Mesenchymal stem cell (in vitro differentiated cells and primary cell): ENCODE measurements around the gene BTBD17.

ENCODE experiments used
- DNase-seq: peaks from one replicate; pipeline ENCODE4 v3.0.0-alpha.2; 2013
- H2AFZ ChIP-seq: one replicate; pipeline ENCODE4 v1.6.1; 2013; ENCODE audit warnings: low read depth, mild to moderate bottlenecking, control low read depth, inconsistent platforms, low read length, moderate library complexity
- H2AK5ac ChIP-seq: 2 replicates; pipeline ENCODE4 v1.6.1; 2013; ENCODE audit warnings: low read length, moderate library complexity, mild to moderate bottlenecking, inconsistent platforms; ENCODE audit not compliant: severe bottlenecking
- H2BK120ac ChIP-seq: one replicate; pipeline ENCODE4 v1.6.1; 2013; ENCODE audit warnings: low read depth, mild to moderate bottlenecking, inconsistent platforms, low read length, moderate library complexity
- H2BK12ac ChIP-seq, 2 experiments: one replicate each; pipeline ENCODE4 v1.6.1; 2013; ENCODE audit warnings: inconsistent platforms in 2 of 2, low read length in 2 of 2, mild to moderate bottlenecking in 2 of 2, moderate library complexity in 2 of 2, control low read depth in 1 of 2
- H2BK15ac ChIP-seq: one replicate; pipeline ENCODE4 v1.6.1; 2013; ENCODE audit warnings: mild to moderate bottlenecking, low read depth, inconsistent platforms; ENCODE audit not compliant: poor library complexity, severe bottlenecking
- H2BK5ac ChIP-seq: 2 replicates; pipeline ENCODE4 v1.6.1; 2013; ENCODE audit warnings: low read depth, mild to moderate bottlenecking, low read length, control low read depth, inconsistent platforms; ENCODE audit not compliant: poor library complexity, severe bottlenecking
- H3K14ac ChIP-seq, 2 experiments: one replicate each; pipeline ENCODE4 v1.6.1; 2013; ENCODE audit warnings: inconsistent platforms in 2 of 2, low read length in 2 of 2, control low read depth in 1 of 2, mild to moderate bottlenecking in 1 of 2, moderate library complexity in 1 of 2
- H3K18ac ChIP-seq, 2 experiments: one replicate each; pipeline ENCODE4 v1.6.1; 2013; ENCODE audit warnings: inconsistent platforms in 2 of 2, low read length in 2 of 2, control low read depth in 1 of 2, low read depth in 1 of 2, mild to moderate bottlenecking in 1 of 2
- H3K23ac ChIP-seq, 2 experiments: one replicate each; pipeline ENCODE4 v1.6.1; 2013; ENCODE audit warnings: inconsistent platforms in 2 of 2, low read length in 2 of 2, mild to moderate bottlenecking in 2 of 2, moderate library complexity in 2 of 2, control low read depth in 1 of 2
- H3K27ac ChIP-seq: 2 replicates; pipeline ENCODE4 v1.5.1; 2013; ENCODE audit warnings: mild to moderate bottlenecking, moderate library complexity, low read length, control low read depth, inconsistent platforms; ENCODE audit not compliant: poor library complexity, severe bottlenecking
- H3K27me3 ChIP-seq, 2 experiments: 2 replicates each; pipeline versions ENCODE4 v1.6.1 to v1.7.0; 2013; ENCODE audit warnings: low read length in 2 of 2, mild to moderate bottlenecking in 2 of 2, moderate library complexity in 2 of 2, control low read depth in 1 of 2, inconsistent platforms in 1 of 2; ENCODE audit not compliant: control insufficient read depth in 1 of 2, insufficient read depth in 1 of 2
- H3K36me3 ChIP-seq, 2 experiments: 2 replicates each; pipeline versions ENCODE4 v1.6.1 to v1.7.0; 2013; ENCODE audit warnings: low read length in 2 of 2, control low read depth in 1 of 2, inconsistent platforms in 1 of 2, low read depth in 1 of 2, mild to moderate bottlenecking in 1 of 2; ENCODE audit not compliant: insufficient read depth in 2 of 2, control insufficient read depth in 1 of 2
- H3K4ac ChIP-seq, 2 experiments: one replicate each; pipeline ENCODE4 v1.6.1; 2013; ENCODE audit warnings: inconsistent platforms in 2 of 2, low read length in 2 of 2, mild to moderate bottlenecking in 2 of 2, moderate library complexity in 2 of 2, control low read depth in 1 of 2, low read depth in 1 of 2
- H3K4me1 ChIP-seq: 2 replicates; pipeline ENCODE4 v1.6.1; 2013; ENCODE audit warnings: low read depth, low read length, control low read depth; ENCODE audit not compliant: control insufficient read depth, insufficient read depth
- H3K4me2 ChIP-seq: 2 replicates; pipeline ENCODE4 v1.6.1; 2013; ENCODE audit warnings: low read length, mild to moderate bottlenecking, inconsistent platforms; ENCODE audit not compliant: poor library complexity, severe bottlenecking
- H3K4me3 ChIP-seq, 2 experiments: 2 replicates each; pipeline versions ENCODE4 v1.5.1 to v1.7.0; 2013; ENCODE audit warnings: low read length in 2 of 2, mild to moderate bottlenecking in 2 of 2, control low read depth in 1 of 2, low read depth in 1 of 2; ENCODE audit not compliant: insufficient read depth in 1 of 2
- H3K79me1 ChIP-seq: replicated peaks from 2 replicates; pipeline ENCODE4 v1.6.1; 2013; ENCODE audit warnings: mild to moderate bottlenecking, control low read depth, low read length, inconsistent platforms; ENCODE audit not compliant: poor library complexity, severe bottlenecking
- H3K9ac ChIP-seq: 2 replicates; pipeline ENCODE4 v1.7.0; 2013; ENCODE audit warnings: mild to moderate bottlenecking, low read length, moderate library complexity
- H3K9me3 ChIP-seq: 2 replicates; pipeline ENCODE4 v1.7.0; 2013; ENCODE audit warnings: mild to moderate bottlenecking, low read length; ENCODE audit not compliant: control insufficient read depth
- H4K8ac ChIP-seq: one replicate; pipeline ENCODE4 v1.6.1; 2013; ENCODE audit warnings: inconsistent platforms, mild to moderate bottlenecking, low read length, moderate library complexity
- H4K91ac ChIP-seq: one replicate; pipeline ENCODE4 v1.6.1; 2013; ENCODE audit warnings: mild to moderate bottlenecking, low read length, inconsistent platforms
- WGBS: methylation state at CpG from one replicate; pipeline ENCODE4 v1.1.7; 2013; ENCODE audit warnings: mixed read lengths; 5-methylcytosine and 5-hydroxymethylcytosine counted together

BTBD17 gene

DNA sequence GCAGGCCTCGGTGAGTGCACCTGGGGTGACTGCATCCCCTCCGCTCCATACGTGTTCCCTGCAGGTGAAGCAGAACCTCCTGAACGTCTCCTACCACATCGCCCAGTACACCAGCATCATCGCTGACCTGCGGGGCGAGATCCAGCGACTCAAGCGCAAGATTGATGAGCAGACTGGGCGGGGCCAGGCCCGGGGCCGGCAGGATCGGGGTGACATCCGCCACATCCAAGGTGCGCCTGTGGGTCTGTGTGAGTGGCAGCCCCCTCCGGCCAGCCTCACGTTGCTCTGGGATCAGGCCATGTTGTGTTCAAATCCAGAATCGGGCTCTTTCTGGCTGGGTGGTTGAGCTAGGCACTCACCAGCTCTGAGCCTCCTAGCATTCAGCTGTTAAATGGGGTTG, 12.5 kb downstream of the BTBD17 start:
- H3K27ac ChIP-seq = no peak overlapping the region
- no peak overlapping the region for H3K4me3 ChIP-seq
- no peak overlapping the region for H4K8ac ChIP-seq
- no peak overlapping the region for H3K4me2 ChIP-seq
- H3K27me3 ChIP-seq = peaks cover 45 to 90% of the 10 kb centered on the region in 2 experiments
- H3K9ac ChIP-seq = no peak overlapping the region
- H3K9me3 ChIP-seq = no peaks in the 10 kb centered on the region
- H3K14ac ChIP-seq = no peak overlapping the region
- H2BK15ac ChIP-seq = no peak overlapping the region
- H3K23ac ChIP-seq = no peak overlapping the region
- no peak overlapping the region for H2AFZ ChIP-seq
- peaks cover 4% of the 10 kb centered on the region for H3K4me1 ChIP-seq
- no peak overlapping the region for H3K18ac ChIP-seq
- no peaks in the 10 kb centered on the region for H3K79me1 ChIP-seq
- H2BK12ac ChIP-seq = no peak overlapping the region
- no peak for DNase-seq
- WGBS = 80% methylated on average over 19 of the region's 19 CpGs
- H3K4ac ChIP-seq = no peak overlapping the region
- H3K36me3 ChIP-seq = no peaks in the 10 kb centered on the region
- no peak overlapping the region for H2AK5ac ChIP-seq
- H2BK120ac ChIP-seq = no peak overlapping the region
- H4K91ac ChIP-seq = no peak overlapping the region
- H2BK5ac ChIP-seq = no peak overlapping the region

DNA sequence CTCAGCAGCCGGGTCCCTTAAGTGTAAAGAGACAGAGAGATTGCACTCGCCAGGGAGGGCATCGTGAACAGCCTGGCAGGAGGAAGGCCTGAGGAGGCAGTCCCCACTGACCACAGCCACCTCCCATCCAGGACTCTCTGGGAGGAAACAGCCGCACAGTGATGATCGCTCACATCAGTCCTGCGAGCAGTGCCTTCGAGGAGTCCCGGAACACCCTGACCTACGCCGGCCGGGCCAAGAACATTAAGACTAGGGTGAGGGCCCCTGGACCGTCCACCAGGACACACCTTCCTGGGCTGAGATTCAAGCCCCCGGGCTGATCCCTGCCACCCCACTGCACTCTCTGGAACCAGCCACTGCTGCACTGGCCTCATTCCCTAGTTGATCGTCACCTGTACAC, 14.0 kb downstream of the BTBD17 start:
- Histone ChIP-seq H4K91ac (no peak overlapping the region), H3K36me3 (no peaks in the 10 kb centered on the region), H2BK120ac (no peak overlapping the region), H3K18ac (no peak overlapping the region), H2AFZ (no peak overlapping the region), H2AK5ac (no peak overlapping the region), H3K79me1 (no peaks in the 10 kb centered on the region), H3K27me3 (peaks cover 30 to 86% of the 10 kb centered on the region in 2 experiments), H3K9ac (no peak overlapping the region), H3K9me3 (no peaks in the 10 kb centered on the region), H3K14ac (no peak overlapping the region), H3K4me3 (no peak overlapping the region), H2BK15ac (no peak overlapping the region), H4K8ac (no peak overlapping the region), H3K4ac (no peak overlapping the region), H2BK12ac (no peak overlapping the region), H3K23ac (no peak overlapping the region), H3K27ac (no peak overlapping the region), H2BK5ac (no peak overlapping the region), H3K4me2 (no peak overlapping the region), H3K4me1 (peaks cover 4% of the 10 kb centered on the region)
- no peak for DNase-seq
- 88% methylated on average over 14 of the region's 14 CpGs for WGBS

DNA sequence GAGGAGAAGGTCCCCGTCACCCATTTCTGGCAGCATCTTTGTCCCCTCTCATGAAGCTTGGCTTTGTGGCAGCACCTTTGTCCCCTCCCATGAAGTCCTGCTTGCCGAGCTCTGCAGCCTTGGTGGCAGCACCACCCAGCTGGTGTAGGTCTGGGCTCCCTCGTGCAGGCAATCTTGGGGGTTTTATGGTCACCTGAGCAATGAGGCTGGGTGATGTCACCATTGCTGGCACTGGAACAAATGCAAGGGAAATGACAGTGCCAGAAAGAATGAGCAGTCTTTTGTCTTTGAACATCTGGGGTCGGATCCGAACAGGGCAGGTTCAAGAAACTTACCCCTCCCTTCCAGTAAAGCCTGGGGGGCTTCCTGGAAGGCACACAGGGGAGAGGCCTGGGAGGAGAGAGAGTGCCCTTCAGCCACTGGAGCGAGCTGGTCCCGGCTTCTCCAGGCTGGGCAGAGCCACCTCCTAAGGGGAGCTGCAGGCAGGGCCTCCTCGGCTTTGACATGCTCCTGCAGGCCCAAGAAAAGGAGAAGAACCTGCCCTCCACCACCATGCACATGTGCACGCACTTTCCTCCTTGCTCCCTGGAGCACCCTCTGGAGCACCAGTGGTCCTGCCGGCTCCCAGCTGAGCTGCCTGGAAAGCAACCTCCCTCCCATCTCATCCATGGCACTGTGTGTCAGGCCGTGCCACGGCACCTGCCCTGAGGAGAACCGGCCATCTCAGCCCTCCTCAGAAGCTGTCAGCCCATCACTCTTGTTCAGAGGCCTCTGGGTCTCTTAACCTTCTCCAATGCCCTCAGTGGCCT, 16.0 kb downstream of the BTBD17 start:
- Histone ChIP-seq H2BK12ac (no peak overlapping the region), H3K4ac (no peak overlapping the region), H4K91ac (no peak overlapping the region), H3K36me3 (no peaks in the 10 kb centered on the region), H3K27me3 (peaks cover 18 to 71% of the 10 kb centered on the region in 2 experiments), H2AFZ (no peak overlapping the region), H2BK120ac (no peak overlapping the region), H3K14ac (no peak overlapping the region), H4K8ac (no peak overlapping the region), H3K9ac (no peak overlapping the region), H3K23ac (no peak overlapping the region), H3K9me3 (no peaks in the 10 kb centered on the region), H2BK15ac (no peak overlapping the region), H3K4me3 (no peak overlapping the region), H2AK5ac (no peak overlapping the region), H3K79me1 (no peaks in the 10 kb centered on the region), H3K4me1 (no peaks in the 10 kb centered on the region), H3K4me2 (no peak overlapping the region), H2BK5ac (no peak overlapping the region), H3K27ac (no peak overlapping the region), H3K18ac (no peak overlapping the region)
- no peak for DNase-seq
- 81% methylated on average over 11 of the region's 13 CpGs for WGBS

DNA sequence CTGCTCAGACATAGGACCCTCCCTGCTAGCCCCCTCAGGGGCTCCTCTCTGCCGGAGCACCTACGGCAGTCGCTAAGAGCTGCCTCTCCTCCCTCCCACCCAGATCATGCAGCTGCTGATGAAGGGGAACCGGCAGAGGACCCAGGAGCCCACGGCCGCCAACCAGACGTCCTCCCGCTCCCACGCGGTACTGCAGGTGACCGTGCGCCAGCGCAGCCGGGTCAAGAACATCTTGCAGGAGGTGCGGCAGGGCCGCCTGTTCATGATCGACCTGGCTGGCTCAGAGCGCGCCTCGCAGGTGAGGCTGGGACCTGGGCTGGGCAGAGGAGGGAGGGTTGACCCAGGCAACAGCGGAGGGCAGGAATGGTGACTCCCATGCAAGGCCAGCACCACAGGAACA, 17.0 kb downstream of the BTBD17 start:
- no peak overlapping the region for H2BK12ac ChIP-seq
- no peak overlapping the region for H3K23ac ChIP-seq
- H2AFZ ChIP-seq = no peak overlapping the region
- WGBS = 86% methylated on average over 21 of the region's 21 CpGs
- no peak overlapping the region for H3K18ac ChIP-seq
- no peak overlapping the region for H3K4ac ChIP-seq
- H3K14ac ChIP-seq = no peak overlapping the region
- no peak overlapping the region for H3K9ac ChIP-seq
- DNase-seq = no peak
- H2BK5ac ChIP-seq = no peak overlapping the region
- H3K36me3 ChIP-seq = no peaks in the 10 kb centered on the region
- H3K79me1 ChIP-seq = no peaks in the 10 kb centered on the region
- peaks cover 22 to 72% of the 10 kb centered on the region in 2 experiments for H3K27me3 ChIP-seq
- H4K8ac ChIP-seq = no peak overlapping the region
- no peak overlapping the region for H2AK5ac ChIP-seq
- no peak overlapping the region for H3K4me2 ChIP-seq
- no peak overlapping the region for H3K27ac ChIP-seq
- no peak overlapping the region for H2BK15ac ChIP-seq
- no peak overlapping the region for H4K91ac ChIP-seq
- no peak overlapping the region for H2BK120ac ChIP-seq
- no peak overlapping the region for H3K4me3 ChIP-seq
- H3K9me3 ChIP-seq = no peaks in the 10 kb centered on the region
- no peaks in the 10 kb centered on the region for H3K4me1 ChIP-seq
